ENCODE data around the gene RFX3. TPM values are rescaled to one million over a fixed set of nuclear protein-coding genes. Genes with fewer than 3 reads are reported as not detected.

Gene RFX3
- total and polyA plus RNA-seq, 12 donors, result 1.4 to 14.2 (median 5.5) TPM

- Histone ChIP-seq H3K27me3 (no peaks in the 10 kb centered on the region), H3K9me3 (replicated peaks in 1 of 3) (no peaks in the 10 kb centered on the region), H3K27ac (no peak overlapping the region), H3K4me3 (no peak overlapping the region), H3K4me1 (replicated peaks in 1 of 2) (peaks cover 16 to 32% of the 10 kb centered on the region in 2 donors), H3K36me3 (replicated peaks in 1 of 2) (no peaks in the 10 kb centered on the region)
- peak; percentile 61 to 90 (median 72) for DNase-seq
- intact Hi-C loops (cut with DNase I), result no loop called here
- TF ChIP-seq POLR2A (IDR thresholded peaks at IDR 0.05), result no peak
- peak; percentile 58 to 82 (median 77) for TF ChIP-seq CTCF (IDR thresholded peaks at IDR 0.05)
- WGBS, 4 donors, result 51 to 60% (median 52%) methylated on average over 4 of the region's 4 CpGs
These were observed 58.1 kb downstream of the RFX3 start for GRCh38 chr9:3467593-3468219.

GRCh38 chr9:3464033-3464638 is 61.7 kb downstream of the RFX3 start:
- H3K4me1 ChIP-seq (replicated peaks in 1 of 2), result peaks cover 13 to 20% of the 10 kb centered on the region in 2 donors
- intact Hi-C loops (cut with DNase I), result no loop called here
- TF ChIP-seq CTCF (IDR thresholded peaks at IDR 0.05) (no peak), POLR2A (IDR thresholded peaks at IDR 0.05) (no peak)
- H3K4me3 ChIP-seq, result no peak overlapping the region
- WGBS, 4 donors, result 93 to 96% (median 94%) methylated on average over 6 of the region's 6 CpGs
- peaks cover 0 to 5% (median 0%) of the 10 kb centered on the region in 3 donors for H3K9me3 ChIP-seq (replicated peaks in 1 of 3)
- no peak for DNase-seq
- H3K27ac ChIP-seq, result no peak overlapping the region
- H3K27me3 ChIP-seq, result no peaks in the 10 kb centered on the region
- H3K36me3 ChIP-seq (replicated peaks in 1 of 2), result no peaks in the 10 kb centered on the region

- no peaks in the 10 kb centered on the region for H3K36me3 ChIP-seq (replicated peaks in 1 of 2)
- H3K9me3 ChIP-seq (replicated peaks in 1 of 3), result peaks cover 0 to 5% (median 0%) of the 10 kb centered on the region in 3 donors
- DNase-seq, result no peak
- no peak overlapping the region for H3K27ac ChIP-seq
- peaks cover 4 to 5% of the 10 kb centered on the region in 2 donors for H3K4me1 ChIP-seq (replicated peaks in 1 of 2)
- H3K27me3 ChIP-seq, result no peaks in the 10 kb centered on the region
- H3K4me3 ChIP-seq, result no peak overlapping the region
- WGBS, 4 donors, result 78 to 84% (median 79%) methylated on average over 3 of the region's 3 CpGs
- intact Hi-C loops (cut with DNase I), result no loop called here
- TF ChIP-seq CTCF (IDR thresholded peaks at IDR 0.05), result no peak
- no peak for TF ChIP-seq POLR2A (IDR thresholded peaks at IDR 0.05)
These were observed 66.9 kb downstream of the RFX3 start for GRCh38 chr9:3458806-3459475.

- DNase-seq, result no peak
- intact Hi-C loops (cut with DNase I), result no loop called here
- no peaks in the 10 kb centered on the region for H3K36me3 ChIP-seq (replicated peaks in 1 of 2)
- TF ChIP-seq CTCF (IDR thresholded peaks at IDR 0.05), result no peak
- no peak for TF ChIP-seq POLR2A (IDR thresholded peaks at IDR 0.05)
- H3K4me1 ChIP-seq (replicated peaks in 1 of 2), result peaks cover 4 to 5% of the 10 kb centered on the region in 2 donors
- H3K27ac ChIP-seq, result no peak overlapping the region
- H3K27me3 ChIP-seq, result no peaks in the 10 kb centered on the region
- H3K4me3 ChIP-seq, result no peak overlapping the region
- H3K9me3 ChIP-seq (replicated peaks in 1 of 3), result peaks cover 0 to 5% (median 0%) of the 10 kb centered on the region in 3 donors
These were observed 68.6 kb downstream of the RFX3 start for GRCh38 chr9:3457175-3457574.

Data from adrenal gland (tissue), 12 donors.